ENCODE measurements around the gene EXOC2. TPM values are rescaled to one million over a fixed set of nuclear protein-coding genes. Genes with fewer than 3 reads are reported as not detected.

EXOC2 gene
- polyA plus RNA-seq, 1 donor (not counting 4 experiments of a cell fraction or from before 2014, with no cell fraction given) = 28.4 TPM

DNA sequence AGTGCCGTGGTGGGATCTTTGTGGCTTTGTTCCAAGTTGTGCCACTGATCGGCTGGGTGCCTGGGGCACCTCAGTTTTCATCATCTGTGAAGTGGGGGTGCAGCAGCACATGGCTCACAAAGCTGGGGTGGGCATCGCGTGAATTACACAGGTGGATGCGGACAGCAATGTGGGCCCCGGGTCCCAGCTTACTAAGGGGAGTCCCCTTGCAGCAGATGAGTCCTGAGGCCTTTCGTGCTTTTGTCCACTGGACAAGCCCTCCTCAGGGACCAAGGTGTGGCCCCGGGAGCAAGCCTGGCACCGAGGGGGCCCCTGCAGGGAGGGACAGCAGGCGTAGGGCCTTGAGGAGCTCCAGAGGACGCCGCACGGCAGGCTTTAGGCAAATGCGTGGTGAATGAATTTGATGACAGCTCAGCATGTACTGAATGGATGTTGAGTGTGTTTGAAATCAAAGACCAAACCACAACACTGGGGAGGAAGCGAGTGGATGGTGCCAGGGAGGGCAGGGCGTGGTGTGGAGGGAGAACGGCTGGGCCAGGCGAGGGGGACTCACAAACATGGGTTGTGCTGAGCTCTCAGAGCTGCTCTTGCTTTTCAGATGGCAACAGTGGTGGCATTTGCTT is 248.2 kb downstream of the EXOC2 start:
- Histone ChIP-seq H2AFZ (ENCODE audit: control insufficient read depth, low read length) (no peak overlapping the region), H3K27me3 (ENCODE audit: control insufficient read depth, extremely low read depth, insufficient read depth, low read length) (no peaks in the 10 kb centered on the region), H3K9ac (ENCODE audit: control insufficient read depth, extremely low read depth, insufficient read depth, low read length) (no peak overlapping the region), H3K4me3 (ENCODE audit: control insufficient read depth in 2 of 3, extremely low read depth in 1 of 3, insufficient read depth in 2 of 3, low read depth in 1 of 3, low read length in 3 of 3) (no peak overlapping the region), H3K36me3 (ENCODE audit: control insufficient read depth in 2 of 2, extremely low read depth in 1 of 2, insufficient read depth in 2 of 2, low read length in 2 of 2) (no peaks in the 10 kb centered on the region), H3K27ac (ENCODE audit: control insufficient read depth, insufficient read depth, low read length) (no peak overlapping the region), H3K79me2 (ENCODE audit: control insufficient read depth, insufficient read depth, low read length) (no peaks in the 10 kb centered on the region), H3K4me2 (ENCODE audit: control insufficient read depth, extremely low read depth, insufficient read depth, low read depth, low read length) (no peak overlapping the region), H4K20me1 (ENCODE audit: control insufficient read depth, extremely low read depth, insufficient read depth, low read length) (no peaks in the 10 kb centered on the region), H3K9me1 (ENCODE audit: control insufficient read depth, extremely low read depth, insufficient read depth, low read length) (no peaks in the 10 kb centered on the region), H3K4me1 (ENCODE audit: control insufficient read depth, extremely low read depth, insufficient read depth, low read length) (no peaks in the 10 kb centered on the region), H3K9me3 (ENCODE audit: control insufficient read depth, low read depth, low read length) (no peaks in the 10 kb centered on the region)
- DNase-seq (ENCODE audit: low read depth, low spot score) (no peak), FAIRE-seq (no peak)
- TF ChIP-seq, protein P1, sequence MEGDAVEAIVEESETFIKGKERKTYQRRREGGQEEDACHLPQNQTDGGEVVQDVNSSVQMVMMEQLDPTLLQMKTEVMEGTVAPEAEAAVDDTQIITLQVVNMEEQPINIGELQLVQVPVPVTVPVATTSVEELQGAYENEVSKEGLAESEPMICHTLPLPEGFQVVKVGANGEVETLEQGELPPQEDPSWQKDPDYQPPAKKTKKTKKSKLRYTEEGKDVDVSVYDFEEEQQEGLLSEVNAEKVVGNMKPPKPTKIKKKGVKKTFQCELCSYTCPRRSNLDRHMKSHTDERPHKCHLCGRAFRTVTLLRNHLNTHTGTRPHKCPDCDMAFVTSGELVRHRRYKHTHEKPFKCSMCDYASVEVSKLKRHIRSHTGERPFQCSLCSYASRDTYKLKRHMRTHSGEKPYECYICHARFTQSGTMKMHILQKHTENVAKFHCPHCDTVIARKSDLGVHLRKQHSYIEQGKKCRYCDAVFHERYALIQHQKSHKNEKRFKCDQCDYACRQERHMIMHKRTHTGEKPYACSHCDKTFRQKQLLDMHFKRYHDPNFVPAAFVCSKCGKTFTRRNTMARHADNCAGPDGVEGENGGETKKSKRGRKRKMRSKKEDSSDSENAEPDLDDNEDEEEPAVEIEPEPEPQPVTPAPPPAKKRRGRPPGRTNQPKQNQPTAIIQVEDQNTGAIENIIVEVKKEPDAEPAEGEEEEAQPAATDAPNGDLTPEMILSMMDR (optimal IDR thresholded peaks at IDR 0.05 in 1 of 3, IDR thresholded peaks at IDR 0.05 in 1 of 3, conservative IDR thresholded peaks at IDR 0.05 in 1 of 3; ENCODE audit: extremely low read depth in 1 of 3, insufficient read depth in 2 of 3, low read length in 3 of 3) = no peak
- TF ChIP-seq EZH2 (IDR thresholded peaks at IDR 0.05; ENCODE audit: low read length) = no peak
- dilution Hi-C loops (cut with MboI; ENCODE audit: extremely low pct_ligation_motif_present, low sequenced_read_pairs) = no loop called here

DNA sequence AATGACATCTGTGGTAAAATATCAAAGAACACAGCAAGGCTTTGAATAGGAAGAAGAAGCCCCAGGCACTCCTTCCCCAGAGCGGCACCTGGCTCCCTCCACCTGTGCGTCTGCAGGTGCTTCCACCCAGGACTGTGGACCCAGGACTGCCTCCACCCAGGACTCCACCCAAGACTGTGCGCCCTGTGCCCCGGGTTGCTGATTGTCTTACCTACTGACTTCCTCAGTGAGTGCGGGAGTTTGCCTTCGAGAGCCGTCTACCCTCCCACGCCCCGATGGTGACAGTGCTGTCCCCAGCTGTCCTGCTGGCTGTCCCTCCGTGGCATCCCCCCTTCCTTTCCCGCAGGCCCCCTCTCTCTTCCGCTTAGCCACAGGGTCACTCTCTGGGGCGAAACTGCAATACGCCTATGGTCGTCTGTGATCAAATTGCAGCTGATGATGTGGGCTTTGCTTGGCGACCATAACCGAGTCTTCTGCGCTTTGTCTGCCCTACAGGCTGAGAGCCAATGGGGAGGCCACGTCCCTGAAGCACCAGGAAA is 249.2 kb downstream of the EXOC2 start:
- Histone ChIP-seq H3K4me2 (ENCODE audit: control insufficient read depth, extremely low read depth, insufficient read depth, low read depth, low read length) (no peak overlapping the region), H3K4me3 (ENCODE audit: control insufficient read depth in 2 of 3, extremely low read depth in 1 of 3, insufficient read depth in 2 of 3, low read depth in 1 of 3, low read length in 3 of 3) (no peak overlapping the region), H3K9me1 (ENCODE audit: control insufficient read depth, extremely low read depth, insufficient read depth, low read length) (no peaks in the 10 kb centered on the region), H2AFZ (ENCODE audit: control insufficient read depth, low read length) (no peak overlapping the region), H3K27me3 (ENCODE audit: control insufficient read depth, extremely low read depth, insufficient read depth, low read length) (no peaks in the 10 kb centered on the region), H3K36me3 (ENCODE audit: control insufficient read depth in 2 of 2, extremely low read depth in 1 of 2, insufficient read depth in 2 of 2, low read length in 2 of 2) (no peaks in the 10 kb centered on the region), H3K4me1 (ENCODE audit: control insufficient read depth, extremely low read depth, insufficient read depth, low read length) (no peaks in the 10 kb centered on the region), H3K27ac (ENCODE audit: control insufficient read depth, insufficient read depth, low read length) (no peak overlapping the region), H3K9me3 (ENCODE audit: control insufficient read depth, low read depth, low read length) (no peaks in the 10 kb centered on the region), H4K20me1 (ENCODE audit: control insufficient read depth, extremely low read depth, insufficient read depth, low read length) (no peaks in the 10 kb centered on the region), H3K9ac (ENCODE audit: control insufficient read depth, extremely low read depth, insufficient read depth, low read length) (no peak overlapping the region), H3K79me2 (ENCODE audit: control insufficient read depth, insufficient read depth, low read length) (no peaks in the 10 kb centered on the region)
- dilution Hi-C loops (cut with MboI; ENCODE audit: extremely low pct_ligation_motif_present, low sequenced_read_pairs) = no loop called here
- no peak for TF ChIP-seq EZH2 (IDR thresholded peaks at IDR 0.05; ENCODE audit: low read length)
- TF ChIP-seq, protein P1 (optimal IDR thresholded peaks at IDR 0.05 in 1 of 3, IDR thresholded peaks at IDR 0.05 in 1 of 3, conservative IDR thresholded peaks at IDR 0.05 in 1 of 3; ENCODE audit: extremely low read depth in 1 of 3, insufficient read depth in 2 of 3, low read length in 3 of 3) = no peak
- no peak for DNase-seq (ENCODE audit: low read depth, low spot score)
- no peak for FAIRE-seq

Measured in keratinocyte (primary cell).